ENCODE results near the gene ERCC1. TPM values are rescaled to one million over a fixed set of nuclear protein-coding genes. Genes with fewer than 3 reads are reported as not detected.

Gene ERCC1
- total RNA-seq, 1 experiment from 2014 or later: 62.4 TPM

GRCh38 chr19:45473367-45473681 is 49.6 kb upstream of the ERCC1 start:
- no peaks in the 10 kb centered on the region for H3K27me3 ChIP-seq (ENCODE audit: insufficient read depth, low read length)

More at GRCh38 chr19:45473367-45473681, 49.6 kb upstream of the ERCC1 start:
- no peak overlapping the region for H2BK5ac ChIP-seq (ENCODE audit: insufficient read length, low read length)
- Mint-ChIP-seq H3K27ac (no peak overlapping the region), H3K9me3 (no peaks in the 10 kb centered on the region; a peak in 1 of 5 replicates), H3K4me3 (peak overlapping the region in 1 of 2 experiments; percentile 78; a peak in 3 of 5 replicates), H3K36me3 (ENCODE audit: insufficient read depth in 1 of 3, low read depth in 3 of 3) (peaks cover 0 to 11% (median 0%) of the 10 kb centered on the region in 3 experiments; a peak in 1 of 7 replicates), H3K4me1 (peaks cover 31 to 58% of the 10 kb centered on the region in 2 experiments), H3K27me3 (ENCODE audit: low read depth) (peaks cover 11% of the 10 kb centered on the region)
- no peak overlapping the region for H3K23ac ChIP-seq (ENCODE audit: insufficient read length, low read depth, low read length)
- no peak overlapping the region for H3K27ac ChIP-seq (ENCODE audit: insufficient read length, low read depth, low read length)
- H2BK15ac ChIP-seq (ENCODE audit: low read depth, low read length): no peak overlapping the region
- peaks cover 10% of the 10 kb centered on the region for H3K23me2 ChIP-seq (ENCODE audit: insufficient read length, low read depth, low read length, poor library complexity, severe bottlenecking)
- TF ChIP-seq CTCF (conservative IDR thresholded peaks at IDR 0.05): no peak
- no peak overlapping the region for H2AFZ ChIP-seq (ENCODE audit: low read length)
- no peak overlapping the region for H3K4ac ChIP-seq (ENCODE audit: low read depth, low read length)
- no peak overlapping the region for H3K14ac ChIP-seq (ENCODE audit: insufficient read depth, low read length)
- H4K20me1 ChIP-seq (ENCODE audit: control insufficient read depth, insufficient read depth, insufficient read length): no peaks in the 10 kb centered on the region
- no peak overlapping the region for H2BK20ac ChIP-seq (ENCODE audit: low read depth, low read length, poor library complexity, severe bottlenecking)
- H3T11ph ChIP-seq (ENCODE audit: low read length): no peak overlapping the region
- H2AK5ac ChIP-seq (ENCODE audit: insufficient read length, low read length): no peak overlapping the region
- no peak overlapping the region for H3K4me2 ChIP-seq (ENCODE audit: insufficient read depth, insufficient read length, low read length)
- no peak overlapping the region for H4K5ac ChIP-seq (ENCODE audit: insufficient read length, low read depth, low read length)
- no peak overlapping the region for H4K91ac ChIP-seq (ENCODE audit: insufficient read length, low read depth, low read length)
- no CpG with 5 or more reads among the region's 5 CpGs for WGBS (ENCODE audit: extremely low coverage, insufficient read length, low lambda C conversion rate)
- H2BK120ac ChIP-seq (ENCODE audit: low read depth, low read length, poor library complexity, severe bottlenecking): no peak overlapping the region
- H3K56ac ChIP-seq (ENCODE audit: insufficient read length, low read depth, low read length): no peak overlapping the region
- H3K18ac ChIP-seq (ENCODE audit: insufficient read length, low read depth, low read length): no peak overlapping the region
- H3K79me1 ChIP-seq (ENCODE audit: insufficient read depth, low read depth, low read length, poor library complexity, severe bottlenecking): no peaks in the 10 kb centered on the region
- H4K8ac ChIP-seq (replicated peaks; ENCODE audit: insufficient read length, low read depth, low read length): no peak overlapping the region
- H3K79me2 ChIP-seq (ENCODE audit: insufficient read depth, low read length): no peaks in the 10 kb centered on the region
- H3K4me1 ChIP-seq (ENCODE audit: insufficient read depth, low read length): no peaks in the 10 kb centered on the region
- no peak overlapping the region for H3K9ac ChIP-seq (ENCODE audit: extremely low read depth, insufficient read length, low read length)
- no peak for DNase-seq
- H2BK12ac ChIP-seq (ENCODE audit: insufficient read length, low read depth, low read length): no peak overlapping the region
- no peaks in the 10 kb centered on the region for H3K9me3 ChIP-seq (ENCODE audit: control insufficient read depth, low read depth, low read length)

Measured in H9 (cell line).